Neural cell (in vitro differentiated cells): Measurements from ENCODE around the gene CNNM2.
"Not testable (repeated sequence)": the region's sequence is repeated elsewhere in the genome, so short reads cannot be mapped to it uniquely, and the experiment has no call there.

Experiments
- EP300 ChIP-seq: fragments of 450-650 bp; conservative IDR thresholded peaks from 2 replicates; pipeline ENCODE4 v1.6.1; 2014; ENCODE audit warnings: antibody characterized with exemption, mild to moderate bottlenecking, moderate library complexity; ENCODE audit not compliant: poor library complexity, severe bottlenecking
- EZH2 ChIP-seq: fragments of 200-600, 300-800 bp; shearing (Covaris generic), sonication (generic); IDR thresholded peaks from 2 replicates; pipeline ENCODE4 v1.6.1; 2014; ENCODE audit warnings: antibody characterized with exemption, low read length, borderline replicate concordance, mild to moderate bottlenecking; ENCODE audit not compliant: insufficient read depth, poor library complexity, severe bottlenecking
- POLR2AphosphoS5 ChIP-seq: IDR thresholded peaks from 2 replicates; pipeline ENCODE4 v1.6.1; 2012
- RAD21 ChIP-seq: fragments of 450-650 bp; conservative IDR thresholded peaks from 2 replicates; pipeline ENCODE4 v1.6.1; 2014; ENCODE audit warnings: antibody characterized with exemption, mild to moderate bottlenecking, moderate library complexity
- SMC3 ChIP-seq: fragments of 450-650 bp; conservative IDR thresholded peaks from 2 replicates; pipeline ENCODE4 v1.6.1; 2014; ENCODE audit warnings: antibody characterized with exemption, mild to moderate bottlenecking, moderate library complexity; ENCODE audit not compliant: poor library complexity
- TAF1 ChIP-seq: IDR thresholded peaks from 2 replicates; pipeline ENCODE4 v1.6.1; 2012; ENCODE audit warnings: low read depth
- TF ChIP-seq, protein P1 (sequence below): fragments of 450-650 bp; IDR thresholded peaks from 2 replicates; pipeline ENCODE4 v1.5.1; 2014; ENCODE audit warnings: antibody characterized with exemption, mild to moderate bottlenecking, moderate library complexity; ENCODE audit not compliant: poor library complexity, severe bottlenecking

DNA sequence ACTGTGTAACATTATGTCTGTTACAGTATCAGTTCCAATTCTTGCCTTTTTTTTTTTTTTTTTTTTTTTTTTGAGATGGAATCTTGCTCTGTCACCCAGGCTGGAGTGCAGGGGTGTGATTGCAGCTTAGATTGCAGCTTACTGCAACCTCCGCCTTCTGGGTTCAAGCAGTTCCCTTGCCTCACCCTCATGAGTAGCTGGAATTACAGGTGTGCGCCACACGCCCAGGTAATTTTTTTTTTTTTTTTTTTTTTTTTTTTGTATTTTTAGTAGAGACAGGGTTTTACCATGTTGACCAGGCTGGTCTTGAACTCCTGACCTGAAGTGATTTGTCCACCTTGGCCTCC, 58.3 kb downstream of the CNNM2 start:
- not testable (repeated sequence) for TF ChIP-seq RAD21, SMC3, EZH2, POLR2AphosphoS5, TAF1, EP300
- TF ChIP-seq, protein P1, sequence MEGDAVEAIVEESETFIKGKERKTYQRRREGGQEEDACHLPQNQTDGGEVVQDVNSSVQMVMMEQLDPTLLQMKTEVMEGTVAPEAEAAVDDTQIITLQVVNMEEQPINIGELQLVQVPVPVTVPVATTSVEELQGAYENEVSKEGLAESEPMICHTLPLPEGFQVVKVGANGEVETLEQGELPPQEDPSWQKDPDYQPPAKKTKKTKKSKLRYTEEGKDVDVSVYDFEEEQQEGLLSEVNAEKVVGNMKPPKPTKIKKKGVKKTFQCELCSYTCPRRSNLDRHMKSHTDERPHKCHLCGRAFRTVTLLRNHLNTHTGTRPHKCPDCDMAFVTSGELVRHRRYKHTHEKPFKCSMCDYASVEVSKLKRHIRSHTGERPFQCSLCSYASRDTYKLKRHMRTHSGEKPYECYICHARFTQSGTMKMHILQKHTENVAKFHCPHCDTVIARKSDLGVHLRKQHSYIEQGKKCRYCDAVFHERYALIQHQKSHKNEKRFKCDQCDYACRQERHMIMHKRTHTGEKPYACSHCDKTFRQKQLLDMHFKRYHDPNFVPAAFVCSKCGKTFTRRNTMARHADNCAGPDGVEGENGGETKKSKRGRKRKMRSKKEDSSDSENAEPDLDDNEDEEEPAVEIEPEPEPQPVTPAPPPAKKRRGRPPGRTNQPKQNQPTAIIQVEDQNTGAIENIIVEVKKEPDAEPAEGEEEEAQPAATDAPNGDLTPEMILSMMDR = not testable (repeated sequence)
